ENCODE data around the gene FMNL1. TPM values are rescaled to one million over a fixed set of nuclear protein-coding genes. Genes with fewer than 3 reads are reported as not detected.

Gene FMNL1
- total and polyA plus RNA-seq, 10 of the 15 experiments (the other 5 are each of a cell fraction or from before 2014, with no cell fraction given), result 3.3 to 108 (median 19.5) TPM

- in situ Hi-C loops (cut with MboI), result no loop called here
- DNase-seq (ENCODE audit: low read depth, low spot score), result no peak
- Histone ChIP-seq H3K27ac (ENCODE audit: control insufficient read depth, insufficient read depth) (no peak overlapping the region), H3K79me2 (ENCODE audit: control insufficient read depth, insufficient read depth, low read length) (no peaks in the 10 kb centered on the region), H3K4me1 (ENCODE audit: control insufficient read depth, insufficient read depth, low read length) (no peaks in the 10 kb centered on the region), H3K27me3 (replicated peaks in 1 of 2; ENCODE audit: control insufficient read depth in 2 of 2, insufficient read depth in 2 of 2, low read length in 1 of 2) (no peaks in the 10 kb centered on the region), H4K20me1 (ENCODE audit: control insufficient read depth, insufficient read depth) (no peaks in the 10 kb centered on the region), H3K4me3 (no peak overlapping the region), H3K9me3 (replicated peaks; ENCODE audit: control insufficient read depth, insufficient read depth, low read length) (no peaks in the 10 kb centered on the region), H3K36me3 (ENCODE audit: control insufficient read depth in 2 of 2, insufficient read depth in 2 of 2, low read length in 1 of 2) (no peaks in the 10 kb centered on the region), H2AFZ (ENCODE audit: control insufficient read depth, low read depth, low read length) (no peak overlapping the region), H3K9ac (ENCODE audit: control insufficient read depth, insufficient read depth, low read length) (no peak overlapping the region), H3K4me2 (ENCODE audit: control insufficient read depth, insufficient read depth) (no peak overlapping the region)
- FAIRE-seq, result no peak
- intact Hi-C loops (cut with micrococcal nuclease; ENCODE audit: unreplicated experiment), result no loop called here
- SMC1A ChIA-PET (ENCODE audit: uncharacterized antibody, unreplicated experiment), result interaction anchor here (1.0 kb wide), 2 partner anchors 37 to 54 kb away, joined by 3 read pairs; partner anchors contain the start of gene ACBD4
- no TSS peak for BruUV-seq (replicated peaks)
- CTCF ChIA-PET, result interaction anchor here (0.6 to 3.3 kb wide), 5 partner anchors 9 to 620 kb away, joined by 3 to 29 read pairs (median 4); partner anchors contain the start of genes ACBD4 and HEXIM1
- 25% methylated on average over 2 of the region's 2 CpGs for WGBS (ENCODE audit: insufficient coverage, insufficient replicate concordance, low lambda C conversion rate, missing lambda C conversion rate)
- no peak for TF ChIP-seq EZH2 (IDR thresholded peaks at IDR 0.05; ENCODE audit: borderline replicate concordance, control insufficient read depth, low read depth, low read length)
- TF ChIP-seq, protein P1, sequence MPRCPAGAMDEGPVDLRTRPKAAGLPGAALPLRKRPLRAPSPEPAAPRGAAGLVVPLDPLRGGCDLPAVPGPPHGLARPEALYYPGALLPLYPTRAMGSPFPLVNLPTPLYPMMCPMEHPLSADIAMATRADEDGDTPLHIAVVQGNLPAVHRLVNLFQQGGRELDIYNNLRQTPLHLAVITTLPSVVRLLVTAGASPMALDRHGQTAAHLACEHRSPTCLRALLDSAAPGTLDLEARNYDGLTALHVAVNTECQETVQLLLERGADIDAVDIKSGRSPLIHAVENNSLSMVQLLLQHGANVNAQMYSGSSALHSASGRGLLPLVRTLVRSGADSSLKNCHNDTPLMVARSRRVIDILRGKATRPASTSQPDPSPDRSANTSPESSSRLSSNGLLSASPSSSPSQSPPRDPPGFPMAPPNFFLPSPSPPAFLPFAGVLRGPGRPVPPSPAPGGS (IDR thresholded peaks at IDR 0.05; ENCODE audit: borderline replicate concordance, insufficient read depth, low read depth, low read length, poor library complexity, severe bottlenecking), result no peak
- no peak for TF ChIP-seq HDGF (IDR thresholded peaks at IDR 0.05)
- RAD21 ChIA-PET (ENCODE audit: unreplicated experiment), result no interaction called here
- no peak for ATAC-seq
- POLR2A ChIA-PET, result interaction anchor here (0.6 to 0.7 kb wide), 2 partner anchors 9 to 1656 kb away, joined by 3 to 7 read pairs; no protein-coding TSS in a partner anchor
Measured at GRCh38 chr17:45189009-45189408, 32.7 kb upstream of the FMNL1 start.
